H1 (cell line): ENCODE data around the gene MIDN.

ENCODE experiments used
- BACH1 ChIP-seq: IDR thresholded peaks from 2 replicates; pipeline ENCODE4 v1.6.1; 2012; ENCODE audit warnings: low read length, improper control_type of control experiment
- CEBPB ChIP-seq: IDR thresholded peaks from 2 replicates; pipeline ENCODE4 v1.6.1; 2012; ENCODE audit warnings: low read depth, low read length
- FOSL1 ChIP-seq: IDR thresholded peaks from 2 replicates; pipeline ENCODE4 v1.6.1; 2011; ENCODE audit warnings: mild to moderate bottlenecking, low read depth, low read length, moderate library complexity; ENCODE audit not compliant: insufficient read depth
- POLR2A ChIP-seq, 2 experiments: IDR thresholded peaks; 1 replicate in 1 of 2; 2 replicates in 1 of 2; pipeline ENCODE4 v1.6.1; 2011; ENCODE audit warnings: low read depth in 2 of 2, low read length in 2 of 2, mild to moderate bottlenecking in 2 of 2; ENCODE audit errors: control extremely low read depth in 1 of 2
- RFX5 ChIP-seq: IDR thresholded peaks from 2 replicates; pipeline ENCODE4 v1.6.1; 2011; ENCODE audit warnings: low read depth, low read length, improper control_type of control experiment, borderline replicate concordance
- TBP ChIP-seq: IDR thresholded peaks from 2 replicates; pipeline ENCODE4 v1.6.1; 2011; ENCODE audit warnings: low read depth, low read length, improper control_type of control experiment
- TF ChIP-seq, protein P1 (sequence below), 3 experiments: IDR thresholded peaks; 1 replicate in 2 of 3; 2 replicates in 1 of 3; pipeline versions ENCODE4 v1.5.1 to v1.6.1; 2011; ENCODE audit warnings: low read length in 3 of 3, mild to moderate bottlenecking in 3 of 3, inconsistent platforms in 2 of 3, low read depth in 1 of 3, moderate library complexity in 1 of 3; ENCODE audit not compliant: insufficient read depth in 1 of 3; ENCODE audit errors: control extremely low read depth in 1 of 3

DNA sequence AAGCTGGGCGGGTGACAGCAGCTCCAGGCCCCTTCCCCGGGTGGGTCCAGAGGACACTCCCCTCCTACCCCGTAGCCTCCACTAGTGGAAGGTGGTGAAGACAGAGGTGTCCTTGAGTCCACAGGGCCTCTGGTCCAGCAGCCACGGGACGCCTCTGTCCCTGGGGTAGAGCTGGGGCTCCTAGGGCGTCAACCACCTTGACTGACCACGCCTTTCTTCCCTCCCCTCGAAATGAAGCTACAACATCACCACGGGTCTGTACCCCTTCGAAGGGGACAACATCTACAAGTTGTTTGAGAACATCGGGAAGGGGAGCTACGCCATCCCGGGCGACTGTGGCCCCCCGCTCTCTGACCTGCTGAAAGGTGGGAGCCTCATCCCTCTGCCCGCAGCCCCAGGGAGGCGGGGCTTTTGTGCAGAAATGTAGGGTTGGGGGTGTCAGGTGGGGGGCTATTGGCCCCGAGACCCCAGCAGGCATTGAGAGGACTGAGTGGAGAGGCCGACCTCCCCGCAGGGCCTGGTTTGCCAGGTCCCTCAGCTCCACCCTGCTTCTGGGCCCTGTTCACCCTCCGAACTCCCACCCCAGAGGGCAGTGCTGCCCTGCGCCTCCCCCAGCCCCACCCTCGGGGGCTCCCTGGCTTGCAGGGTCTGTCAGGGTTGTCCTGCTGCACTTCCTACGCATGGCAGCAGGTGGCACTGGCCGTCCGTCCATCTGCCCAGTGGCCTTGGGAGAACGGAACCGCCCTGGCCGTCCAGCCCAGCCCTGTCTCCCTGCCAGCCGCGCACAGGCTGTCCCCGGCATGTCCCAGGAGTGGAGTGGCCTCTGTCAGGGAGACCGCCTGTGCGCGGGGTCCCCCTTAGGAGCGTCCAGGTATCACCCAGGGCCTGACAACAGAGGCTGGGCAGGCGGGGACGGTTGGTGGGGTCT, 27.1 kb upstream of the MIDN start:
- TF ChIP-seq FOSL1 (no peak), TBP (no peak), CEBPB (no peak), BACH1 (no peak), POLR2A (IDR thresholded peaks at IDR 0.05; ENCODE audit: control extremely low read depth in 1 of 2, low read depth in 2 of 2, low read length in 2 of 2) (no peak), RFX5 (no peak)
- TF ChIP-seq, protein P1, sequence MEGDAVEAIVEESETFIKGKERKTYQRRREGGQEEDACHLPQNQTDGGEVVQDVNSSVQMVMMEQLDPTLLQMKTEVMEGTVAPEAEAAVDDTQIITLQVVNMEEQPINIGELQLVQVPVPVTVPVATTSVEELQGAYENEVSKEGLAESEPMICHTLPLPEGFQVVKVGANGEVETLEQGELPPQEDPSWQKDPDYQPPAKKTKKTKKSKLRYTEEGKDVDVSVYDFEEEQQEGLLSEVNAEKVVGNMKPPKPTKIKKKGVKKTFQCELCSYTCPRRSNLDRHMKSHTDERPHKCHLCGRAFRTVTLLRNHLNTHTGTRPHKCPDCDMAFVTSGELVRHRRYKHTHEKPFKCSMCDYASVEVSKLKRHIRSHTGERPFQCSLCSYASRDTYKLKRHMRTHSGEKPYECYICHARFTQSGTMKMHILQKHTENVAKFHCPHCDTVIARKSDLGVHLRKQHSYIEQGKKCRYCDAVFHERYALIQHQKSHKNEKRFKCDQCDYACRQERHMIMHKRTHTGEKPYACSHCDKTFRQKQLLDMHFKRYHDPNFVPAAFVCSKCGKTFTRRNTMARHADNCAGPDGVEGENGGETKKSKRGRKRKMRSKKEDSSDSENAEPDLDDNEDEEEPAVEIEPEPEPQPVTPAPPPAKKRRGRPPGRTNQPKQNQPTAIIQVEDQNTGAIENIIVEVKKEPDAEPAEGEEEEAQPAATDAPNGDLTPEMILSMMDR (IDR thresholded peaks at IDR 0.05; ENCODE audit: control extremely low read depth in 1 of 3, insufficient read depth in 1 of 3, low read depth in 1 of 3, low read length in 3 of 3): peak; percentile 63 to 92 (median 69)
